ENCODE measurements around the gene NEK7. TPM values are rescaled to one million over a fixed set of nuclear protein-coding genes. Genes with fewer than 3 reads are reported as not detected.

Gene NEK7
- total and polyA plus RNA-seq, 2 of the 8 experiments (the other 6 are each of a cell fraction or from before 2014, with no cell fraction given) = 5.1 to 10.0 TPM

DNA sequence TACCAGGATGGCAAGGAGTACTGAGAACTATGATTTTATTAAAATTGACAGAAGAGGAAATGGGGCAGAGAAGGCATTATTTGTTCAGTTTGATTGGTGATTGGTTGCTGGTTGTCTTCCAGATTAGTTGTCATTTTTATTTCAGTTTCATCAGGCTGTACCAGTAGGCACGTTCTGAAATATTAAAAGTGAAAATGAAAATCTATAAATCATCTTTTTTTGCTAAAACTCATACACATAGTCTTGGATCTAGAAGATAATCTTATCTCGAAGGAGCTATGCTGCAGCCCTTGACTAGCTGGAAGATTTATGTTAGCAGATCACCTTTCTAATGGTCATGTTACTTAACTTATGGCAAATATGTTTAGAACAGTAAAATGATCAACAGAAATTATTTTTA, 29.0 kb downstream of the NEK7 start:
- Histone ChIP-seq H3K4ac (replicated peaks; ENCODE audit: insufficient read length, low read depth, low read length) (no peak overlapping the region), H3K4me1 (replicated peaks in 1 of 4; ENCODE audit: control insufficient read depth in 3 of 4, insufficient read depth in 4 of 4, low read length in 3 of 4) (no peaks in the 10 kb centered on the region), H2BK120ac (replicated peaks; ENCODE audit: low read depth, low read length) (no peak overlapping the region), H4K91ac (replicated peaks; ENCODE audit: insufficient read length, low read length) (no peak overlapping the region), H3K23ac (ENCODE audit: insufficient read length) (no peak overlapping the region), H4K5ac (ENCODE audit: insufficient read length, low read depth, low read length) (no peak overlapping the region), H2AK5ac (ENCODE audit: low read depth, low read length) (no peak overlapping the region), H3K14ac (ENCODE audit: insufficient read length) (no peak overlapping the region), H3K79me1 (ENCODE audit: low read depth, low read length) (0 out of 2 replicates have a peak, but pooled peaks cover 2% of the 10 kb centered on the region), H3K27ac (ENCODE audit: low read depth, low read length) (no peak overlapping the region), H3K9me3 (ENCODE audit: insufficient read depth in 2 of 2, low read depth in 1 of 2, low read length in 1 of 2) (no peaks in the 10 kb centered on the region), H4K20me1 (replicated peaks in 1 of 2; ENCODE audit: control insufficient read depth in 1 of 2, insufficient read depth in 2 of 2, low read length in 2 of 2) (no peaks in the 10 kb centered on the region), H3K27me3 (replicated peaks in 1 of 4; ENCODE audit: control insufficient read depth in 3 of 4, extremely low read depth in 1 of 4, insufficient read depth in 3 of 4, low read length in 3 of 4) (no peaks in the 10 kb centered on the region), H2BK15ac (ENCODE audit: low read length) (no peak overlapping the region), H4K8ac (ENCODE audit: extremely low read depth, insufficient read depth, low read length) (no peak overlapping the region), H3K4me3 (ENCODE audit: extremely low read depth in 1 of 4, insufficient read depth in 2 of 4, low read depth in 3 of 4, low read length in 4 of 4) (no peak overlapping the region), H3K4me2 (ENCODE audit: insufficient read depth in 1 of 2, low read depth in 2 of 2, low read length in 2 of 2) (no peak overlapping the region), H2BK12ac (ENCODE audit: low read depth, low read length) (no peak overlapping the region), H2BK20ac (ENCODE audit: low read length) (no peak overlapping the region), H3K56ac (replicated peaks; ENCODE audit: insufficient read length, low read depth, low read length) (no peak overlapping the region), H3K18ac (ENCODE audit: extremely low read depth, low read length) (no peak overlapping the region), H3K79me2 (ENCODE audit: control insufficient read depth in 1 of 2, insufficient read depth in 2 of 2, low read length in 2 of 2) (peaks cover 0 to 66% of the 10 kb centered on the region in 2 experiments; a peak in 3 of 4 replicates), H3K36me3 (ENCODE audit: control insufficient read depth in 2 of 4, insufficient read depth in 4 of 4, low read length in 3 of 4) (no peaks in the 10 kb centered on the region), H2BK5ac (ENCODE audit: low read depth, low read length) (no peak overlapping the region), H2AFZ (ENCODE audit: low read length) (no peak overlapping the region), H3K9ac (replicated peaks in 1 of 4; ENCODE audit: extremely low read depth in 1 of 4, low read depth in 3 of 4, low read length in 3 of 4) (no peak overlapping the region), H3K23me2 (ENCODE audit: low read depth, low read length) (no peaks in the 10 kb centered on the region)
- 80% methylated on average over 2 of the region's 2 CpGs; no CpG with 5 or more reads in 1 of the 2 experiments for WGBS, 2 experiments (ENCODE audit: extremely low coverage in 1 of 2, insufficient coverage in 1 of 2, insufficient read length in 1 of 2, insufficient replicate concordance in 2 of 2, low coverage in 1 of 2, low lambda C conversion rate in 2 of 2, missing lambda C conversion rate in 1 of 2)
- CTCF ChIA-PET (ENCODE audit: partially characterized antibody) = no interaction called here
- FAIRE-seq = no peak
- POLR2A ChIA-PET (ENCODE audit: partially characterized antibody) = no interaction called here
- DNase-seq (ENCODE audit: low read depth in 1 of 2, low spot score in 2 of 2) = no peak

All from H1 (cell line).